HG03442 (cell line): ENCODE results near the gene RNF150.

ENCODE experiments used
- ATAC-seq: cut with Tn5 transposase; IDR thresholded peaks from one replicate; pipeline ENCODE4 v1.9.1; 2021; ENCODE audit warnings: mild to moderate bottlenecking, moderate library complexity; ENCODE audit not compliant: unreplicated experiment

Gene RNF150

GRCh38 chr4:140989944-140990343, 143.3 kb downstream of the RNF150 start:
- no peak for ATAC-seq

DNA sequence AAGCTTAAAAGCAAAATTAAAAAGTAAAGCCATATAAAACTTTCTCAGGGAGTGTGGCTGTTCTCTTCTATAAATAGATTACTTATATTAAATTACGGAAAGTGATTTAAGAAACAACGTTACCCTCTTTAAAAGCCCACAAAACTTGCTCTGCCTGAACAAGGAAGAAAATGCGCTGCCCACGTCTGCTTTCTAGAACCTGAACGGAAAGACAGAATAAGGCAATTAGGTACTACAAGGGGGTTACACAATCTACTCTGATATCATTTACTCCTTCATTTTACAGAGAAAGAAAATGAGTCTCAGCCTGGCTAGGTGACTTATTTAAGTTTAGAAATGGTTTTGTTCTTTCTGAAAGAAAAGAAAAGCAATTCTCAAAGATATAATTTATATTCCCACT, 147.2 kb downstream of the RNF150 start:
- no peak for ATAC-seq

GRCh38 chr4:140982613-140983340, 150.5 kb downstream of the RNF150 start:
- no peak for ATAC-seq

GRCh38 chr4:140980426-140981200, 152.7 kb downstream of the RNF150 start:
- no peak for ATAC-seq

GRCh38 chr4:140976768-140977167, 156.5 kb downstream of the RNF150 start:
- ATAC-seq = no peak

DNA sequence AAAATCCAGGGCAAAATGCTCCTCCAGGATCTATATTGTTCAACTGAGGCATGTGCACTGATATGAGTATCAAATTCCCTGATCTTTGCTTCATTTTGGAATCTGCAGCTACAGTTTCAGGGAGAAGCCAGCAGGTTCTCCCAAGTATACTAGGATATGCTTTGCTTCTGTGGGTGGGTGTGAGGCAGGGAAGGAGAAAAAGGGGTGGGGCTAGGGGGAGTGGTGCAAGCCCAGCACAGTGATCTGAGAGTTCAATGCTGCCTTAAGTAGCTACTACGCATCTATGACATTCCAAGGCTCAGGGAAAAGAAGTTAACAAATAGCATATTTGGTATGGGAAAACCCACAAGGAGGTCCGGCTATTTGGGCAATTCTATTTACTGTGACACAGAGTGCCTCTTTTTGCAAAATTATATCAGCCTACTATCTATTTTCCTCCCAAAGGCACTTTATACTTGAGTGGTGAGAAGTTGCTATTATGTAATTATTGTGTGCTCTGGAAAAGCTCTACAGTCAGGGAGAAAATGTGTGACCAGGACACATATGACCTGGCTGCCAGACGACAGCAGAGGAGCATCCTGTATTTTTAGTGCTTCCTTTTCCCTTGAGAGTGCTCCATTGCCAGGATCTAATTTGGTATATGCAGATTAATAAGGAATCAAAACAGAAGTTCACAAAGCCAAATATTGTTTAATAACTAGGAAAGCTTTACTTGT, 162.0 kb downstream of the RNF150 start:
- no peak for ATAC-seq

GRCh38 chr4:140969296-140969695, 164.0 kb downstream of the RNF150 start:
- ATAC-seq = no peak

- ATAC-seq = no peak
Observed at GRCh38 chr4:140968371-140968770, 164.9 kb downstream of the RNF150 start.

DNA sequence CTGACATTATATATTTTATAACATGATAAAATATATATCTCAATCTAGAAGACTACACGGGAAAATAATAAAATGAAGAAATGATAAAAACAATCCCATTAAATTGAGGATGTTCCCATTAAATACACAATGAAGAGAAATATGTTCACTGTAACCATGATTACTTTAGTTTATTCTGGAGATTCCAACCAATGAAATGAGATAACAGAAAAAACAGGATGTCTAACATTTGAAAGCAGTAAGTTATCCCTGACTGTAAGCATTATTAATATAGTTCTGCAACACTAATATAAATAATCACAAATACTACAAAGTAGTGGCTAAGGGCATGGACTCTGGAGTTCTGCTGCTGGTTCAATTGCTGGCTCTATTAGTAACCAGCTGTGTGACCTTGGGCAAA, 169.4 kb downstream of the RNF150 start:
- ATAC-seq = no peak

GRCh38 chr4:140955641-140956040, 177.6 kb downstream of the RNF150 start:
- ATAC-seq = no peak

- no peak for ATAC-seq
Observed at GRCh38 chr4:140952717-140953116, 180.6 kb downstream of the RNF150 start.

GRCh38 chr4:140947506-140947905, 185.8 kb downstream of the RNF150 start:
- no peak for ATAC-seq

DNA sequence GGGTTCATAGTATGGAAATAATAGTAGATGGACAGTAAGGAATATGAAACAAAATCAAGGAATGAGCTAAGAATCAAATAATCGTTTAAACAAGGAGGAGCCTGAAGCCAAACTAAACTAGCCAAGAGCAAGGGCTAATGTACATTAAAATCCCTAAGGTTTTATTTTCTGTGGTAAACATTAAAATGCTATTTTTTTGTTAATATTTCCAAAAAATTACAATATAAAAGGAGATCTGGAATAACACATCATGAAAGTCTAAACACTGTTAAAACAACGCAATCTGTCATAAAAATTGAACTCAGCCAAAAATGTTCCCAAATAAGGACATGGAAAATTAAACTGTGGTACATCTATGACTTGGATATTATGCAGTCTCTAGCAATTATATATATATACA, 188.2 kb downstream of the RNF150 start:
- no peak for ATAC-seq

DNA sequence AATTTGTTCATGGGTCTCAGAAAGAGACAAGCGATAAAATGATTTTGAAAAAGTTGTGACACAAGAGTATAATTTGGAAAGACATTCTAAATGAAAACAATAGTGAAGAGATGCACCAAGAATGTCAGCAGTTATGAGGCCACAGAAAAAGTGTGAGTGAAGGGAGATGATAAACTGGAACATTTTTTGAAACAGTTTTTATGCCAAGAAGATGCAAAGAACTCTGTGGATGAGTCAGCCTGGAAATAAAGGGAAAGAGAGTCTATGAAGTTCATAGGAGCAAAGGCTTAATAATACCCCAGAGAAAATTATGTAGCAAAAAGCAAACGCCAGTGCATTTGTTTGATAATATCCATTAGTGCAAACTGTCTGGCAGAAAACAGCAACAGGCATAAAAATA, 188.7 kb downstream of the RNF150 start:
- ATAC-seq = no peak

- no peak for ATAC-seq
Observed at GRCh38 chr4:140944199-140944515, 189.1 kb downstream of the RNF150 start.

GRCh38 chr4:140943486-140944198, 189.6 kb downstream of the RNF150 start:
- no peak for ATAC-seq

GRCh38 chr4:140940589-140940988, 192.7 kb downstream of the RNF150 start:
- no peak for ATAC-seq

DNA sequence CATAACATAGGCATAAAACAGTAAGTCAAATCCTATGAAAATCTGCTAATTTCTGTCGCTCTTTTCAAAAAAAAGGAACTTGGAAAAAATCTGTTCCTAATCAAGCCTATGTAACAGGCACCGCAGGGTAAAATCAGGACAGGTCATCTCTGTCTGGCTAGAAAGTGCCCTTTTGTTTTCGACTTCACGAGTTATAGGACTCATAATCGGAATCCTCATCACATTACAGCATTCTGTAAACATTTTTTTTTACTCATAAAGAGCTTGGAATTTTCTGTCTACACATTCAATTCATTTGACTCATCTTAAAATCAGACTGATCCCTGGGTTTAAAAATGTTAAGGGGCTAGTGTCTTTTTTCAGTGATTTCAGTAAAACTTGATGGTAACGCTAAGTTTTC, 195.4 kb downstream of the RNF150 start:
- no peak for ATAC-seq

DNA sequence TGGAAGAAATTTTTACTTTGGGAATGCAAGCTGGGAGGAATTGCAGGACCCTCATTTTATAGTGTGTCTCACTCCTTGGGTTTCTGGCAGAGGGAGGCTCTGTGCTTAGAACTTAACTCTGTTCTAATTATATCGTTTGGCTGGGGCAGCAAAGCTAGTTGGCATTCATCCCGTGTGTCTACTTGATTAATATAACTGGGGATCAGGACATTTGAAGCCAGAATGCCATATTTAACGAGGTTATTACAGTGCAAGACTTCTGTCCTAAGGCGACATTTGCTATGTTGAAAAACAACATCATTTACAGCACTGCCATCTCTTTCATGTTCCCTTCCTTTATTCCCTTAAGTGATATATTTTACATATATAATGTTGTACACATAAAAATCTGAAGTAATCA, 198.0 kb downstream of the RNF150 start:
- ATAC-seq = no peak

- no peak for ATAC-seq
Observed at GRCh38 chr4:140932501-140933045, 200.7 kb downstream of the RNF150 start.

- no peak for ATAC-seq
Observed at GRCh38 chr4:140931911-140932310, 201.4 kb downstream of the RNF150 start.
